GM19193 (cell line): ENCODE data around the gene SULT2A1.

Experiments
- POLR2A ChIP-seq: IDR thresholded peaks from 4 replicates; pipeline ENCODE4 v1.6.1; 2011; ENCODE audit not compliant: insufficient read depth, insufficient read length; ENCODE audit errors: extremely low read depth

SULT2A1 gene

GRCh38 chr19:47886010-47886559 is at the start of gene SULT2A1:
Gene SULT2A1, minus strand, starts transcription at chr19:47886315. Its CDS starts 58 bp downstream, at chr19:47886257.
- no peak for TF ChIP-seq POLR2A

GRCh38 chr19:47901370-47901769 is 15.3 kb upstream of the SULT2A1 start:
- TF ChIP-seq POLR2A: no peak

- no peak for TF ChIP-seq POLR2A
These were observed 13.2 kb upstream of the SULT2A1 start for GRCh38 chr19:47899335-47899734.

- no peak for TF ChIP-seq POLR2A
These were observed 11.7 kb upstream of the SULT2A1 start for GRCh38 chr19:47897861-47898260.

GRCh38 chr19:47896773-47897172 is 10.7 kb upstream of the SULT2A1 start:
- no peak for TF ChIP-seq POLR2A

- TF ChIP-seq POLR2A: no peak
These were observed 9.9 kb upstream of the SULT2A1 start for GRCh38 chr19:47896019-47896418.

- TF ChIP-seq POLR2A: no peak
These were observed 9.2 kb upstream of the SULT2A1 start for GRCh38 chr19:47895165-47895782.

GRCh38 chr19:47891923-47892666 is 6.0 kb upstream of the SULT2A1 start:
- TF ChIP-seq POLR2A: no peak

GRCh38 chr19:47891622-47891922 is 5.5 kb upstream of the SULT2A1 start:
- no peak for TF ChIP-seq POLR2A

- no peak for TF ChIP-seq POLR2A
These were observed 4.9 kb upstream of the SULT2A1 start for GRCh38 chr19:47890865-47891621.

- no peak for TF ChIP-seq POLR2A
These were observed 1.1 kb downstream of the SULT2A1 start for GRCh38 chr19:47885067-47885463.

- no peak for TF ChIP-seq POLR2A
These were observed 3.2 kb downstream of the SULT2A1 start for GRCh38 chr19:47882890-47883289.

- TF ChIP-seq POLR2A: no peak
These were observed 4.4 kb downstream of the SULT2A1 start for GRCh38 chr19:47881757-47882156.

GRCh38 chr19:47878906-47879305 is 7.2 kb downstream of the SULT2A1 start:
- TF ChIP-seq POLR2A: no peak

GRCh38 chr19:47865166-47865565 is 20.9 kb downstream of the SULT2A1 start:
- TF ChIP-seq POLR2A: no peak
